Stimulated activated naive CD8-positive, alpha-beta T cell treated with anti-CD3 and anti-CD28 coated beads, Interleukin-15, Interleukin-2, amounts not matched to agents 100 ng/mL and 50 ng/mL, for 24 hours (primary cell): Measurements from ENCODE around the gene RERE.
"Not testable (repeated sequence)": the region's sequence is repeated elsewhere in the genome, so short reads cannot be mapped to it uniquely, and the experiment has no call there.

Experiments
- H3K27ac Mint-ChIP-seq: one replicate; pipeline ENCODE4 v1.8.0; 2021; ENCODE audit warnings: mild to moderate bottlenecking, mixed read lengths
- H3K27me3 Mint-ChIP-seq: one replicate; pipeline ENCODE4 v1.8.0; 2021; ENCODE audit warnings: mixed read lengths
- H3K36me3 Mint-ChIP-seq: one replicate; pipeline ENCODE4 v1.8.0; 2021; ENCODE audit warnings: low read depth, mixed read lengths
- H3K4me1 Mint-ChIP-seq: one replicate; pipeline ENCODE4 v1.8.0; 2021; ENCODE audit warnings: low read depth, mixed read lengths
- H3K4me3 Mint-ChIP-seq: one replicate; pipeline ENCODE4 v1.8.0; 2021; ENCODE audit warnings: mild to moderate bottlenecking, mixed read lengths
- H3K9me3 Mint-ChIP-seq: one replicate; pipeline ENCODE4 v1.8.0; 2021; ENCODE audit warnings: mixed read lengths

The RERE gene

GRCh38 chr1:8516793-8517556 lies 300.5 kb downstream of the RERE start:
- H3K36me3 Mint-ChIP-seq, result peaks cover 6% of the 10 kb centered on the region
- H3K4me1 Mint-ChIP-seq, result peaks cover 74% of the 10 kb centered on the region
- peak overlapping the region; percentile 30 for H3K4me3 Mint-ChIP-seq
- H3K9me3 Mint-ChIP-seq, result no peaks in the 10 kb centered on the region
- H3K27me3 Mint-ChIP-seq, result no peaks in the 10 kb centered on the region
- peak overlapping the region; percentile 61 for H3K27ac Mint-ChIP-seq

- Mint-ChIP-seq H3K27me3 (no peaks in the 10 kb centered on the region), H3K4me3 (peak overlapping the region; percentile 30), H3K9me3 (no peaks in the 10 kb centered on the region), H3K36me3 (peaks cover 6% of the 10 kb centered on the region), H3K27ac (peak overlapping the region; percentile 61), H3K4me1 (peaks cover 73% of the 10 kb centered on the region)
Measured at GRCh38 chr1:8516278-8516777, 301.1 kb downstream of the RERE start.

GRCh38 chr1:8512504-8512903 lies 304.9 kb downstream of the RERE start:
- Mint-ChIP-seq H3K9me3 (no peaks in the 10 kb centered on the region), H3K4me1 (peaks cover 65% of the 10 kb centered on the region), H3K27me3 (no peaks in the 10 kb centered on the region), H3K4me3 (no peak overlapping the region), H3K36me3 (peaks cover 15% of the 10 kb centered on the region), H3K27ac (peak overlapping the region; percentile 31)

GRCh38 chr1:8510041-8510823 lies 307.2 kb downstream of the RERE start:
- H3K4me1 Mint-ChIP-seq, result peaks cover 47% of the 10 kb centered on the region
- H3K27me3 Mint-ChIP-seq, result no peaks in the 10 kb centered on the region
- H3K4me3 Mint-ChIP-seq, result peak overlapping the region; percentile 82
- peaks cover 23% of the 10 kb centered on the region for H3K36me3 Mint-ChIP-seq
- H3K27ac Mint-ChIP-seq, result peak overlapping the region; percentile 98
- H3K9me3 Mint-ChIP-seq, result no peaks in the 10 kb centered on the region

GRCh38 chr1:8509579-8509978 lies 307.9 kb downstream of the RERE start:
- Mint-ChIP-seq H3K27me3 (no peaks in the 10 kb centered on the region), H3K36me3 (peaks cover 28% of the 10 kb centered on the region), H3K4me1 (peaks cover 42% of the 10 kb centered on the region), H3K4me3 (peak overlapping the region; percentile 82), H3K9me3 (no peaks in the 10 kb centered on the region), H3K27ac (peak overlapping the region; percentile 98)

GRCh38 chr1:8506995-8507615 lies 310.3 kb downstream of the RERE start:
- H3K27ac Mint-ChIP-seq, result no peak overlapping the region
- H3K4me1 Mint-ChIP-seq, result peaks cover 27% of the 10 kb centered on the region
- H3K4me3 Mint-ChIP-seq, result no peak overlapping the region
- H3K36me3 Mint-ChIP-seq, result peaks cover 23% of the 10 kb centered on the region
- H3K9me3 Mint-ChIP-seq, result no peaks in the 10 kb centered on the region
- H3K27me3 Mint-ChIP-seq, result no peaks in the 10 kb centered on the region

GRCh38 chr1:8506456-8506855 lies 311.0 kb downstream of the RERE start:
- H3K9me3 Mint-ChIP-seq, result no peaks in the 10 kb centered on the region
- peaks cover 23% of the 10 kb centered on the region for H3K36me3 Mint-ChIP-seq
- peaks cover 23% of the 10 kb centered on the region for H3K4me1 Mint-ChIP-seq
- no peaks in the 10 kb centered on the region for H3K27me3 Mint-ChIP-seq
- H3K27ac Mint-ChIP-seq, result no peak overlapping the region
- H3K4me3 Mint-ChIP-seq, result no peak overlapping the region

- no peaks in the 10 kb centered on the region for H3K9me3 Mint-ChIP-seq
- no peak overlapping the region for H3K27ac Mint-ChIP-seq
- no peaks in the 10 kb centered on the region for H3K27me3 Mint-ChIP-seq
- H3K36me3 Mint-ChIP-seq, result peaks cover 27% of the 10 kb centered on the region
- H3K4me3 Mint-ChIP-seq, result no peak overlapping the region
- no peaks in the 10 kb centered on the region for H3K4me1 Mint-ChIP-seq
Measured at GRCh38 chr1:8503842-8504241, 313.6 kb downstream of the RERE start.

GRCh38 chr1:8502949-8503348 lies 314.5 kb downstream of the RERE start:
- H3K4me3 Mint-ChIP-seq, H3K4me1 Mint-ChIP-seq, H3K27ac Mint-ChIP-seq, H3K27me3 Mint-ChIP-seq, H3K9me3 Mint-ChIP-seq: not testable (repeated sequence)
- H3K36me3 Mint-ChIP-seq, result peaks cover 20% of the 10 kb centered on the region

- no peaks in the 10 kb centered on the region for H3K27me3 Mint-ChIP-seq
- peak overlapping the region; percentile 15 for H3K27ac Mint-ChIP-seq
- no peak overlapping the region for H3K4me3 Mint-ChIP-seq
- H3K9me3 Mint-ChIP-seq, result peaks cover 3% of the 10 kb centered on the region
- peaks cover 55% of the 10 kb centered on the region for H3K36me3 Mint-ChIP-seq
- H3K4me1 Mint-ChIP-seq, result peaks cover 42% of the 10 kb centered on the region
Measured at GRCh38 chr1:8497210-8497819, 320.1 kb downstream of the RERE start.

- H3K4me1 Mint-ChIP-seq, result peaks cover 50% of the 10 kb centered on the region
- H3K36me3 Mint-ChIP-seq, result peaks cover 63% of the 10 kb centered on the region
- H3K9me3 Mint-ChIP-seq, result peaks cover 3% of the 10 kb centered on the region
- peak overlapping the region; percentile 89 for H3K27ac Mint-ChIP-seq
- no peaks in the 10 kb centered on the region for H3K27me3 Mint-ChIP-seq
- peak overlapping the region; percentile 47 for H3K4me3 Mint-ChIP-seq
Measured at GRCh38 chr1:8496473-8496872, 321.0 kb downstream of the RERE start.

- Mint-ChIP-seq H3K27me3 (no peaks in the 10 kb centered on the region), H3K4me3 (peak overlapping the region; percentile 43), H3K4me1 (peaks cover 50% of the 10 kb centered on the region)
Measured at GRCh38 chr1:8495928-8496401, 321.5 kb downstream of the RERE start.

GRCh38 chr1:8494681-8495080 lies 322.8 kb downstream of the RERE start:
- Mint-ChIP-seq H3K4me1 (peaks cover 50% of the 10 kb centered on the region), H3K27me3 (no peaks in the 10 kb centered on the region), H3K36me3 (peaks cover 59% of the 10 kb centered on the region), H3K27ac (peak overlapping the region; percentile 68), H3K9me3 (peaks cover 3% of the 10 kb centered on the region), H3K4me3 (no peak overlapping the region)

More at GRCh38 chr1:8495928-8496401, 321.5 kb downstream of the RERE start:
- Mint-ChIP-seq H3K36me3 (peaks cover 64% of the 10 kb centered on the region), H3K9me3 (peaks cover 3% of the 10 kb centered on the region), H3K27ac (peak overlapping the region; percentile 89)

GRCh38 chr1:8493916-8494540 lies 323.4 kb downstream of the RERE start:
- Mint-ChIP-seq H3K36me3 (peaks cover 59% of the 10 kb centered on the region), H3K4me1 (peaks cover 50% of the 10 kb centered on the region), H3K27ac (no peak overlapping the region), H3K4me3 (no peak overlapping the region), H3K9me3 (peaks cover 3% of the 10 kb centered on the region), H3K27me3 (no peaks in the 10 kb centered on the region)
